HepG2 (cell line): ENCODE results near the gene TUBG2. TPM values are rescaled to one million over a fixed set of nuclear protein-coding genes. Genes with fewer than 3 reads are reported as not detected.
A peak's percentile ranks its signal among the peaks of the same experiment; 100 is the strongest.

ENCODE experiments used
- AKAP8 ChIP-seq: sonication (generic); formaldehyde crosslinking; IDR thresholded peaks from 2 replicates; pipeline ENCODE4 v1.5.1; 2020; ENCODE audit warnings: mild to moderate bottlenecking, missing genetic modification reagents
- CBX5 ChIP-seq: sonication (generic); formaldehyde crosslinking; IDR thresholded peaks from 2 replicates; pipeline ENCODE4 v1.4.0; 2020; ENCODE audit warnings: missing genetic modification reagents, borderline replicate concordance
- EEA1 ChIP-seq: sonication (generic); formaldehyde crosslinking; IDR thresholded peaks from 2 replicates; pipeline ENCODE4 v1.5.1; 2020; ENCODE audit warnings: mild to moderate bottlenecking, missing genetic modification reagents, borderline replicate concordance
- HNF4G ChIP-seq, 2 experiments: sonication (generic) in 1 of 2; formaldehyde crosslinking in 1 of 2; IDR thresholded peaks; 2 replicates each; pipeline versions ENCODE4 v1.4.0 to v1.6.1; 2011 to 2020; ENCODE audit warnings: borderline replicate concordance in 2 of 2, low read depth in 2 of 2, mild to moderate bottlenecking in 2 of 2, low read length in 1 of 2, missing genetic modification reagents in 1 of 2, moderate library complexity in 1 of 2
- MEIS2 ChIP-seq: sonication (generic); formaldehyde crosslinking; IDR thresholded peaks from 2 replicates; pipeline ENCODE4 v1.9.0; 2021; ENCODE audit warnings: mild to moderate bottlenecking, missing genetic modification reagents
- PRDM10 ChIP-seq: sonication (generic); formaldehyde crosslinking; IDR thresholded peaks from 2 replicates; pipeline ENCODE4 v1.4.0; 2020; ENCODE audit warnings: low read depth, missing genetic modification reagents
- RNF219 ChIP-seq: sonication (generic); formaldehyde crosslinking; IDR thresholded peaks from 2 replicates; pipeline ENCODE4 v1.5.0; 2020; ENCODE audit warnings: mild to moderate bottlenecking, missing genetic modification reagents
- SAFB2 ChIP-seq: sonication (generic); formaldehyde crosslinking; IDR thresholded peaks from 2 replicates; pipeline ENCODE4 v1.5.1; 2020; ENCODE audit warnings: missing genetic modification reagents, low read depth, mild to moderate bottlenecking, borderline replicate concordance
- SP1 ChIP-seq, 2 experiments: fragments of 450-650 bp in 1 of 2; sonication (generic) in 1 of 2; formaldehyde crosslinking in 1 of 2; IDR thresholded peaks; 2 replicates each; pipeline versions ENCODE4 v1.4.0 to v1.6.1; 2016 to 2020; ENCODE audit warnings: missing genetic modification reagents in 1 of 2
- THAP11 ChIP-seq: IDR thresholded peaks from 2 replicates; pipeline ENCODE4 v1.6.1; 2016; ENCODE audit warnings: missing biosample characterization, missing genetic modification reagents
- ZBTB43 ChIP-seq: sonication (generic); formaldehyde crosslinking; conservative IDR thresholded peaks from 2 replicates; pipeline ENCODE4 v1.4.0; 2020; ENCODE audit warnings: missing genetic modification reagents
- ZNF282 ChIP-seq: fragments of 450-650 bp; IDR thresholded peaks from 2 replicates; pipeline ENCODE4 v1.6.1; 2018; ENCODE audit not compliant: partially characterized antibody
- ZNF432 ChIP-seq: sonication (generic); formaldehyde crosslinking; IDR thresholded peaks from 2 replicates; pipeline ENCODE4 v1.5.0; 2020; ENCODE audit warnings: missing genetic modification reagents, mild to moderate bottlenecking, borderline replicate concordance
- ZSCAN21 ChIP-seq: sonication (generic); formaldehyde crosslinking; IDR thresholded peaks from 2 replicates; pipeline ENCODE4 v1.8.0; 2022; ENCODE audit warnings: mild to moderate bottlenecking, missing genetic modification reagents, moderate library complexity, borderline replicate concordance
- polyA plus RNA-seq, 8 experiments: library from polyadenylated mRNA; depleted of rRNA in 3 of 8; stranded (reverse) in 7 of 8; unstranded in 1 of 8; fragments of >200 nt; fragmentation: Illumina TruSeq in 4 of 8; extraction: Trizol in 4 of 8; gene quantifications; 2 replicates each; pipeline versions ENCODE4 v1.2.1 to v1.2.3, GENCODE V29; 2011 to 2016; ENCODE audit warnings: low read depth in 4 of 8, missing spikeins in 1 of 8, mixed read lengths in 1 of 8; ENCODE audit not compliant: insufficient read depth in 1 of 8
- total RNA-seq, 5 experiments: library from RNA; depleted of rRNA; stranded (reverse); fragments of >200 nt; fragmentation: Illumina TruSeq; extraction: Trizol; gene quantifications; 2 replicates each; pipeline ENCODE4 v1.2.3, GENCODE V29; 2016; ENCODE audit warnings: low read depth in 1 of 5

Gene TUBG2
- total and polyA plus RNA-seq, 2 of the 13 experiments (the other 11 are each of a cell fraction or from before 2014, with no cell fraction given), result 16.0 to 42.3 TPM

GRCh38 chr17:42677012-42677857 lies 18.2 kb downstream of the TUBG2 start (continued):
- TF ChIP-seq RNF219 (CRISPR knock-in tag) (0 out of 2 replicates have a peak, but pooled peaks have one; percentile 50), THAP11 (CRISPR knock-in tag) (peak; percentile 81), ZNF282 (no peak), SP1 (IDR thresholded peaks at IDR 0.05) (no peak), SP1 (CRISPR knock-in tag; IDR thresholded peaks at IDR 0.05) (peak; percentile 91), MEIS2 (CRISPR knock-in tag) (0 out of 2 replicates have a peak, but pooled peaks have one; percentile 4), EEA1 (CRISPR knock-in tag) (no peak), CBX5 (CRISPR knock-in tag) (no peak; the same call in 1 of the 2 replicates), PRDM10 (CRISPR knock-in tag) (no peak), HNF4G (IDR thresholded peaks at IDR 0.05; ENCODE audit: borderline replicate concordance, low read depth, low read length) (0 out of 2 replicates have a peak, but pooled peaks have one; percentile 10), HNF4G (CRISPR knock-in tag; IDR thresholded peaks at IDR 0.05; ENCODE audit: borderline replicate concordance, low read depth) (no peak), ZNF432 (CRISPR knock-in tag) (no peak), AKAP8 (CRISPR knock-in tag) (no peak), SAFB2 (CRISPR knock-in tag) (0 out of 2 replicates have a peak, but pooled peaks have one; percentile 6), ZBTB43 (no peak), ZSCAN21 (CRISPR knock-in tag) (no peak)
